ENCODE results near the gene NSD1. TPM values are rescaled to one million over a fixed set of nuclear protein-coding genes. Genes with fewer than 3 reads are reported as not detected.

The NSD1 gene
- total RNA-seq, 1 experiment from 2014 or later = 58.8 TPM

GRCh38 chr5:177271113-177271512 lies 137.5 kb downstream of the NSD1 start:
- Histone ChIP-seq H3K36me3 (ENCODE audit: control insufficient read depth in 1 of 2, insufficient read depth in 2 of 2, low read length in 2 of 2) (peaks cover 18 to 21% of the 10 kb centered on the region in 2 experiments; a peak in 3 of 4 replicates), H3K27me3 (ENCODE audit: insufficient read depth, low read length) (no peaks in the 10 kb centered on the region), H3K9me3 (ENCODE audit: control insufficient read depth in 1 of 2, insufficient read depth in 1 of 2, low read depth in 1 of 2, low read length in 2 of 2) (no peaks in the 10 kb centered on the region), H3K27ac (ENCODE audit: low read depth, low read length) (no peak overlapping the region), H3K4me1 (ENCODE audit: control insufficient read depth in 1 of 2, insufficient read depth in 2 of 2, low read length in 2 of 2) (no peaks in the 10 kb centered on the region), H3K4me3 (replicated peaks in 1 of 2; ENCODE audit: low read depth in 1 of 2, low read length in 2 of 2) (no peak overlapping the region), H4K20me1 (ENCODE audit: insufficient read depth) (no peaks in the 10 kb centered on the region), H3K4me2 (ENCODE audit: low read length) (no peak overlapping the region), H3K9ac (ENCODE audit: low read length) (no peak overlapping the region), H3K79me2 (ENCODE audit: insufficient read depth, low read length) (no peaks in the 10 kb centered on the region), H3K9me2 (ENCODE audit: insufficient read depth) (no peaks in the 10 kb centered on the region), H2AFZ (ENCODE audit: low read depth, low read length, poor library complexity, severe bottlenecking) (no peak overlapping the region)
- no peak for DNase-seq (ENCODE audit: low read depth, low spot score)
- no peak for ATAC-seq
- ChIA-PET RAD21 (ENCODE audit: low non-redundant PET in 1 of 2, low total read pairs in 2 of 2, uncharacterized antibody in 2 of 2, unreplicated experiment in 2 of 2) (no interaction called here), POLR2A (no interaction called here), CTCF (no interaction called here)
- BruUV-seq (replicated peaks) = no TSS peak
- TF ChIP-seq, protein P1, sequence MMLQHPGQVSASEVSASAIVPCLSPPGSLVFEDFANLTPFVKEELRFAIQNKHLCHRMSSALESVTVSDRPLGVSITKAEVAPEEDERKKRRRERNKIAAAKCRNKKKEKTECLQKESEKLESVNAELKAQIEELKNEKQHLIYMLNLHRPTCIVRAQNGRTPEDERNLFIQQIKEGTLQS (IDR thresholded peaks at IDR 0.05) = no peak
- TF ChIP-seq YY1 (IDR thresholded peaks at IDR 0.05; ENCODE audit: extremely low read depth, insufficient replicate concordance, low read depth, low read length) (no peak), RAD21 (IDR thresholded peaks at IDR 0.05; ENCODE audit: low read depth) (no peak), SIN3A (IDR thresholded peaks at IDR 0.05; ENCODE audit: low read depth) (no peak), POLR2AphosphoS5 (IDR thresholded peaks at IDR 0.05; ENCODE audit: low read depth, low read length) (no peak), EZH2 (IDR thresholded peaks at IDR 0.05) (no peak), JUND (IDR thresholded peaks at IDR 0.05) (no peak)
- intact Hi-C loops (cut with micrococcal nuclease) = loop anchor here (5.0 kb wide), 1 partner anchor 34 kb away; no protein-coding TSS in a partner anchor

GRCh38 chr5:177275883-177276282 lies 142.3 kb downstream of the NSD1 start:
- POLR2A ChIA-PET = no interaction called here
- no peak for ATAC-seq
- H3K9me3 ChIP-seq (ENCODE audit: control insufficient read depth in 1 of 2, insufficient read depth in 1 of 2, low read depth in 1 of 2, low read length in 2 of 2) = no peaks in the 10 kb centered on the region
- CTCF ChIA-PET = no interaction called here
- BruUV-seq (replicated peaks) = no TSS peak
- H4K20me1 ChIP-seq (ENCODE audit: insufficient read depth) = no peaks in the 10 kb centered on the region
- RAD21 ChIA-PET (ENCODE audit: low non-redundant PET in 1 of 2, low total read pairs in 2 of 2, uncharacterized antibody in 2 of 2, unreplicated experiment in 2 of 2) = no interaction called here
- intact Hi-C loops (cut with micrococcal nuclease) = no loop called here
- no peaks in the 10 kb centered on the region for H3K4me1 ChIP-seq (ENCODE audit: control insufficient read depth in 1 of 2, insufficient read depth in 2 of 2, low read length in 2 of 2)
- DNase-seq (ENCODE audit: low read depth, low spot score) = no peak
- H3K36me3 ChIP-seq (ENCODE audit: control insufficient read depth in 1 of 2, insufficient read depth in 2 of 2, low read length in 2 of 2) = peaks cover 10 to 24% of the 10 kb centered on the region in 2 experiments; a peak in 3 of 4 replicates
- no peaks in the 10 kb centered on the region for H3K27me3 ChIP-seq (ENCODE audit: insufficient read depth, low read length)
- no peak overlapping the region for H2AFZ ChIP-seq (ENCODE audit: low read depth, low read length, poor library complexity, severe bottlenecking)
- no peaks in the 10 kb centered on the region for H3K79me2 ChIP-seq (ENCODE audit: insufficient read depth, low read length)
- no peak overlapping the region for H3K9ac ChIP-seq (ENCODE audit: low read length)
- no peak for TF ChIP-seq EZH2phosphoT487 (IDR thresholded peaks at IDR 0.05; ENCODE audit: borderline replicate concordance)
- TF ChIP-seq ZBTB33 (IDR thresholded peaks at IDR 0.05; ENCODE audit: extremely low read depth, insufficient replicate concordance, low read length) = no peak
- TF ChIP-seq POLR2A (IDR thresholded peaks at IDR 0.05; ENCODE audit: borderline replicate concordance, extremely low read depth, insufficient read depth, insufficient read length) = no peak
- TF ChIP-seq TCF7L2 (IDR thresholded peaks at IDR 0.05; ENCODE audit: borderline replicate concordance, extremely low read depth, insufficient read depth, insufficient read length) = no peak
- no peak for TF ChIP-seq ZNF274 (IDR thresholded peaks at IDR 0.05; ENCODE audit: low read depth, low read length)
- TF ChIP-seq CEBPB (IDR thresholded peaks at IDR 0.05; ENCODE audit: low read depth) = no peak
- TF ChIP-seq EGR1 (IDR thresholded peaks at IDR 0.05; ENCODE audit: low read depth) = no peak
- no peak for TF ChIP-seq SIN3A (IDR thresholded peaks at IDR 0.05; ENCODE audit: low read depth)
- no peak for TF ChIP-seq FOSL1 (IDR thresholded peaks at IDR 0.05; ENCODE audit: low read depth)
- TF ChIP-seq SP1 (IDR thresholded peaks at IDR 0.05; ENCODE audit: low read depth) = no peak
- TF ChIP-seq ZFX (IDR thresholded peaks at IDR 0.05) = no peak
- TF ChIP-seq JUND (IDR thresholded peaks at IDR 0.05) = no peak
- TF ChIP-seq SRF (IDR thresholded peaks at IDR 0.05; ENCODE audit: low read depth) = no peak
- TF ChIP-seq, protein P2, sequence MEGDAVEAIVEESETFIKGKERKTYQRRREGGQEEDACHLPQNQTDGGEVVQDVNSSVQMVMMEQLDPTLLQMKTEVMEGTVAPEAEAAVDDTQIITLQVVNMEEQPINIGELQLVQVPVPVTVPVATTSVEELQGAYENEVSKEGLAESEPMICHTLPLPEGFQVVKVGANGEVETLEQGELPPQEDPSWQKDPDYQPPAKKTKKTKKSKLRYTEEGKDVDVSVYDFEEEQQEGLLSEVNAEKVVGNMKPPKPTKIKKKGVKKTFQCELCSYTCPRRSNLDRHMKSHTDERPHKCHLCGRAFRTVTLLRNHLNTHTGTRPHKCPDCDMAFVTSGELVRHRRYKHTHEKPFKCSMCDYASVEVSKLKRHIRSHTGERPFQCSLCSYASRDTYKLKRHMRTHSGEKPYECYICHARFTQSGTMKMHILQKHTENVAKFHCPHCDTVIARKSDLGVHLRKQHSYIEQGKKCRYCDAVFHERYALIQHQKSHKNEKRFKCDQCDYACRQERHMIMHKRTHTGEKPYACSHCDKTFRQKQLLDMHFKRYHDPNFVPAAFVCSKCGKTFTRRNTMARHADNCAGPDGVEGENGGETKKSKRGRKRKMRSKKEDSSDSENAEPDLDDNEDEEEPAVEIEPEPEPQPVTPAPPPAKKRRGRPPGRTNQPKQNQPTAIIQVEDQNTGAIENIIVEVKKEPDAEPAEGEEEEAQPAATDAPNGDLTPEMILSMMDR (IDR thresholded peaks at IDR 0.05 in 2 of 3, conservative IDR thresholded peaks at IDR 0.05 in 1 of 3; ENCODE audit: borderline replicate concordance in 1 of 3, insufficient read depth in 1 of 3, low read depth in 2 of 3, low read length in 2 of 3) = no peak
- TF ChIP-seq RAD21 (IDR thresholded peaks at IDR 0.05; ENCODE audit: low read depth) = no peak
- no peak overlapping the region for H3K27ac ChIP-seq (ENCODE audit: low read depth, low read length)
- H3K9me2 ChIP-seq (ENCODE audit: insufficient read depth) = no peaks in the 10 kb centered on the region
- no peak overlapping the region for H3K4me3 ChIP-seq (replicated peaks in 1 of 2; ENCODE audit: low read depth in 1 of 2, low read length in 2 of 2)
- no peak overlapping the region for H3K4me2 ChIP-seq (ENCODE audit: low read length)

Measured in HCT116 (cell line).